GM23338 (cell line): Measurements from ENCODE around the gene APBA1.

Experiments
- CREB1 ChIP-seq: fragments of 250-450 bp; sonication (Bioruptor Pico); IDR thresholded peaks from 2 replicates; pipeline ENCODE4 v1.5.0; 2020; ENCODE audit warnings: low read depth, mild to moderate bottlenecking, moderate library complexity
- EZH2 ChIP-seq: fragments of 200-600 bp; sonication (generic); IDR thresholded peaks from one replicate; pipeline ENCODE4 v1.8.0; 2017; ENCODE audit warnings: antibody characterized with exemption, mild to moderate bottlenecking, low read depth; ENCODE audit not compliant: unreplicated experiment
- EZH2phosphoT487 ChIP-seq: fragments of 200-600 bp; sonication (generic); IDR thresholded peaks from one replicate; pipeline ENCODE4 v1.8.1; 2018; ENCODE audit warnings: antibody characterized with exemption; ENCODE audit not compliant: unreplicated experiment
- JUNB ChIP-seq: IDR thresholded peaks from one replicate; pipeline ENCODE4 v1.6.1; 2016; ENCODE audit warnings: antibody characterized with exemption; ENCODE audit not compliant: unreplicated experiment
- NANOG ChIP-seq: IDR thresholded peaks from 2 replicates; pipeline ENCODE4 v1.6.1; 2016; ENCODE audit warnings: antibody characterized with exemption, borderline replicate concordance
- POLR2AphosphoS5 ChIP-seq: IDR thresholded peaks from 2 replicates; pipeline ENCODE4 v1.6.1; 2016; ENCODE audit warnings: antibody characterized with exemption, low read depth
- STAT1 ChIP-seq: IDR thresholded peaks from one replicate; pipeline ENCODE4 v1.6.1; 2016; ENCODE audit warnings: antibody characterized with exemption; ENCODE audit not compliant: unreplicated experiment
- ZNF114 ChIP-seq: fragments of 250-450 bp; sonication (Bioruptor Pico); IDR thresholded peaks from 2 replicates; pipeline ENCODE4 v1.5.0; 2020; ENCODE audit warnings: mild to moderate bottlenecking, moderate library complexity
- ZNF331 ChIP-seq: fragments of 250-450 bp; sonication (Bioruptor Pico); IDR thresholded peaks from 2 replicates; pipeline ENCODE4 v1.5.0; 2020; ENCODE audit warnings: low read depth, mild to moderate bottlenecking, moderate library complexity
- TF ChIP-seq, protein P1 (sequence below), 2 experiments: fragments of 200-600 bp in 1 of 2; sonication (generic) in 1 of 2; conservative IDR thresholded peaks; 2 replicates each; pipeline versions ENCODE4 v1.5.1 to v1.6.1; 2016 to 2017; ENCODE audit warnings: antibody characterized with exemption in 2 of 2, low read depth in 2 of 2, mild to moderate bottlenecking in 2 of 2, moderate library complexity in 1 of 2
- TF ChIP-seq, protein P2 (sequence below): IDR thresholded peaks from 2 replicates; pipeline ENCODE4 v1.6.1; 2016; ENCODE audit warnings: antibody characterized with exemption
- TF ChIP-seq, protein P3 (sequence below): IDR thresholded peaks from one replicate; pipeline ENCODE4 v1.6.1; 2018; ENCODE audit warnings: antibody characterized with exemption; ENCODE audit not compliant: unreplicated experiment
- TF ChIP-seq, protein P4 (sequence below): fragments of 250-450 bp; sonication (Bioruptor Pico); IDR thresholded peaks from 2 replicates; pipeline ENCODE4 v1.5.0; 2020; ENCODE audit warnings: mild to moderate bottlenecking, moderate library complexity

DNA sequence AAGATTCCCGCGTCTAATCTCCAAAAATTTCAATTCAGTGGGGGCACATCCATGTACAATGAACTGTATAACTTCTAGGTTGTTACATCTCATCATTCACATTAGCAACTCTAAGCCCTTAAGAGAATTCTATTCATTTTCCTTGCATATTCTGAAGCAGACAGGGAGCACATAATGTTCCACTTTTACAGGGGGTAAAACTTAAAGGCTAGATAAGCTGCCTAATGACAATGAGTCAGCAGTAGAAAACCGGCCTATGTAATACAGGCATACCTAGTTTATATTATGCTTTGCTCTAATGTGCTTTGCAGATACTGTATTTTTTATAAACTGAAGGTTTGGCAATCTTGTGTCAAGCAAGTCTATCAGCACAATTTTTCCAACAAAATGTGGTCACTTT, 47.2 kb upstream of the APBA1 start:
- TF ChIP-seq JUNB (no peak), EZH2 (no peak), POLR2AphosphoS5 (no peak), CREB1 (CRISPR knock-in tag) (no peak), EZH2phosphoT487 (no peak), NANOG (no peak), STAT1 (no peak), ZNF114 (CRISPR knock-in tag) (no peak), ZNF331 (CRISPR knock-in tag) (no peak)
- TF ChIP-seq, protein P1, sequence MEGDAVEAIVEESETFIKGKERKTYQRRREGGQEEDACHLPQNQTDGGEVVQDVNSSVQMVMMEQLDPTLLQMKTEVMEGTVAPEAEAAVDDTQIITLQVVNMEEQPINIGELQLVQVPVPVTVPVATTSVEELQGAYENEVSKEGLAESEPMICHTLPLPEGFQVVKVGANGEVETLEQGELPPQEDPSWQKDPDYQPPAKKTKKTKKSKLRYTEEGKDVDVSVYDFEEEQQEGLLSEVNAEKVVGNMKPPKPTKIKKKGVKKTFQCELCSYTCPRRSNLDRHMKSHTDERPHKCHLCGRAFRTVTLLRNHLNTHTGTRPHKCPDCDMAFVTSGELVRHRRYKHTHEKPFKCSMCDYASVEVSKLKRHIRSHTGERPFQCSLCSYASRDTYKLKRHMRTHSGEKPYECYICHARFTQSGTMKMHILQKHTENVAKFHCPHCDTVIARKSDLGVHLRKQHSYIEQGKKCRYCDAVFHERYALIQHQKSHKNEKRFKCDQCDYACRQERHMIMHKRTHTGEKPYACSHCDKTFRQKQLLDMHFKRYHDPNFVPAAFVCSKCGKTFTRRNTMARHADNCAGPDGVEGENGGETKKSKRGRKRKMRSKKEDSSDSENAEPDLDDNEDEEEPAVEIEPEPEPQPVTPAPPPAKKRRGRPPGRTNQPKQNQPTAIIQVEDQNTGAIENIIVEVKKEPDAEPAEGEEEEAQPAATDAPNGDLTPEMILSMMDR (conservative IDR thresholded peaks at IDR 0.05; ENCODE audit: low read depth in 2 of 2), result no peak
- TF ChIP-seq, protein P2, sequence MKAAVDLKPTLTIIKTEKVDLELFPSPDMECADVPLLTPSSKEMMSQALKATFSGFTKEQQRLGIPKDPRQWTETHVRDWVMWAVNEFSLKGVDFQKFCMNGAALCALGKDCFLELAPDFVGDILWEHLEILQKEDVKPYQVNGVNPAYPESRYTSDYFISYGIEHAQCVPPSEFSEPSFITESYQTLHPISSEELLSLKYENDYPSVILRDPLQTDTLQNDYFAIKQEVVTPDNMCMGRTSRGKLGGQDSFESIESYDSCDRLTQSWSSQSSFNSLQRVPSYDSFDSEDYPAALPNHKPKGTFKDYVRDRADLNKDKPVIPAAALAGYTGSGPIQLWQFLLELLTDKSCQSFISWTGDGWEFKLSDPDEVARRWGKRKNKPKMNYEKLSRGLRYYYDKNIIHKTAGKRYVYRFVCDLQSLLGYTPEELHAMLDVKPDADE, result no peak
- TF ChIP-seq, protein P3, sequence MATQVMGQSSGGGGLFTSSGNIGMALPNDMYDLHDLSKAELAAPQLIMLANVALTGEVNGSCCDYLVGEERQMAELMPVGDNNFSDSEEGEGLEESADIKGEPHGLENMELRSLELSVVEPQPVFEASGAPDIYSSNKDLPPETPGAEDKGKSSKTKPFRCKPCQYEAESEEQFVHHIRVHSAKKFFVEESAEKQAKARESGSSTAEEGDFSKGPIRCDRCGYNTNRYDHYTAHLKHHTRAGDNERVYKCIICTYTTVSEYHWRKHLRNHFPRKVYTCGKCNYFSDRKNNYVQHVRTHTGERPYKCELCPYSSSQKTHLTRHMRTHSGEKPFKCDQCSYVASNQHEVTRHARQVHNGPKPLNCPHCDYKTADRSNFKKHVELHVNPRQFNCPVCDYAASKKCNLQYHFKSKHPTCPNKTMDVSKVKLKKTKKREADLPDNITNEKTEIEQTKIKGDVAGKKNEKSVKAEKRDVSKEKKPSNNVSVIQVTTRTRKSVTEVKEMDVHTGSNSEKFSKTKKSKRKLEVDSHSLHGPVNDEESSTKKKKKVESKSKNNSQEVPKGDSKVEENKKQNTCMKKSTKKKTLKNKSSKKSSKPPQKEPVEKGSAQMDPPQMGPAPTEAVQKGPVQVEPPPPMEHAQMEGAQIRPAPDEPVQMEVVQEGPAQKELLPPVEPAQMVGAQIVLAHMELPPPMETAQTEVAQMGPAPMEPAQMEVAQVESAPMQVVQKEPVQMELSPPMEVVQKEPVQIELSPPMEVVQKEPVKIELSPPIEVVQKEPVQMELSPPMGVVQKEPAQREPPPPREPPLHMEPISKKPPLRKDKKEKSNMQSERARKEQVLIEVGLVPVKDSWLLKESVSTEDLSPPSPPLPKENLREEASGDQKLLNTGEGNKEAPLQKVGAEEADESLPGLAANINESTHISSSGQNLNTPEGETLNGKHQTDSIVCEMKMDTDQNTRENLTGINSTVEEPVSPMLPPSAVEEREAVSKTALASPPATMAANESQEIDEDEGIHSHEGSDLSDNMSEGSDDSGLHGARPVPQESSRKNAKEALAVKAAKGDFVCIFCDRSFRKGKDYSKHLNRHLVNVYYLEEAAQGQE, result no peak
- TF ChIP-seq, protein P4, sequence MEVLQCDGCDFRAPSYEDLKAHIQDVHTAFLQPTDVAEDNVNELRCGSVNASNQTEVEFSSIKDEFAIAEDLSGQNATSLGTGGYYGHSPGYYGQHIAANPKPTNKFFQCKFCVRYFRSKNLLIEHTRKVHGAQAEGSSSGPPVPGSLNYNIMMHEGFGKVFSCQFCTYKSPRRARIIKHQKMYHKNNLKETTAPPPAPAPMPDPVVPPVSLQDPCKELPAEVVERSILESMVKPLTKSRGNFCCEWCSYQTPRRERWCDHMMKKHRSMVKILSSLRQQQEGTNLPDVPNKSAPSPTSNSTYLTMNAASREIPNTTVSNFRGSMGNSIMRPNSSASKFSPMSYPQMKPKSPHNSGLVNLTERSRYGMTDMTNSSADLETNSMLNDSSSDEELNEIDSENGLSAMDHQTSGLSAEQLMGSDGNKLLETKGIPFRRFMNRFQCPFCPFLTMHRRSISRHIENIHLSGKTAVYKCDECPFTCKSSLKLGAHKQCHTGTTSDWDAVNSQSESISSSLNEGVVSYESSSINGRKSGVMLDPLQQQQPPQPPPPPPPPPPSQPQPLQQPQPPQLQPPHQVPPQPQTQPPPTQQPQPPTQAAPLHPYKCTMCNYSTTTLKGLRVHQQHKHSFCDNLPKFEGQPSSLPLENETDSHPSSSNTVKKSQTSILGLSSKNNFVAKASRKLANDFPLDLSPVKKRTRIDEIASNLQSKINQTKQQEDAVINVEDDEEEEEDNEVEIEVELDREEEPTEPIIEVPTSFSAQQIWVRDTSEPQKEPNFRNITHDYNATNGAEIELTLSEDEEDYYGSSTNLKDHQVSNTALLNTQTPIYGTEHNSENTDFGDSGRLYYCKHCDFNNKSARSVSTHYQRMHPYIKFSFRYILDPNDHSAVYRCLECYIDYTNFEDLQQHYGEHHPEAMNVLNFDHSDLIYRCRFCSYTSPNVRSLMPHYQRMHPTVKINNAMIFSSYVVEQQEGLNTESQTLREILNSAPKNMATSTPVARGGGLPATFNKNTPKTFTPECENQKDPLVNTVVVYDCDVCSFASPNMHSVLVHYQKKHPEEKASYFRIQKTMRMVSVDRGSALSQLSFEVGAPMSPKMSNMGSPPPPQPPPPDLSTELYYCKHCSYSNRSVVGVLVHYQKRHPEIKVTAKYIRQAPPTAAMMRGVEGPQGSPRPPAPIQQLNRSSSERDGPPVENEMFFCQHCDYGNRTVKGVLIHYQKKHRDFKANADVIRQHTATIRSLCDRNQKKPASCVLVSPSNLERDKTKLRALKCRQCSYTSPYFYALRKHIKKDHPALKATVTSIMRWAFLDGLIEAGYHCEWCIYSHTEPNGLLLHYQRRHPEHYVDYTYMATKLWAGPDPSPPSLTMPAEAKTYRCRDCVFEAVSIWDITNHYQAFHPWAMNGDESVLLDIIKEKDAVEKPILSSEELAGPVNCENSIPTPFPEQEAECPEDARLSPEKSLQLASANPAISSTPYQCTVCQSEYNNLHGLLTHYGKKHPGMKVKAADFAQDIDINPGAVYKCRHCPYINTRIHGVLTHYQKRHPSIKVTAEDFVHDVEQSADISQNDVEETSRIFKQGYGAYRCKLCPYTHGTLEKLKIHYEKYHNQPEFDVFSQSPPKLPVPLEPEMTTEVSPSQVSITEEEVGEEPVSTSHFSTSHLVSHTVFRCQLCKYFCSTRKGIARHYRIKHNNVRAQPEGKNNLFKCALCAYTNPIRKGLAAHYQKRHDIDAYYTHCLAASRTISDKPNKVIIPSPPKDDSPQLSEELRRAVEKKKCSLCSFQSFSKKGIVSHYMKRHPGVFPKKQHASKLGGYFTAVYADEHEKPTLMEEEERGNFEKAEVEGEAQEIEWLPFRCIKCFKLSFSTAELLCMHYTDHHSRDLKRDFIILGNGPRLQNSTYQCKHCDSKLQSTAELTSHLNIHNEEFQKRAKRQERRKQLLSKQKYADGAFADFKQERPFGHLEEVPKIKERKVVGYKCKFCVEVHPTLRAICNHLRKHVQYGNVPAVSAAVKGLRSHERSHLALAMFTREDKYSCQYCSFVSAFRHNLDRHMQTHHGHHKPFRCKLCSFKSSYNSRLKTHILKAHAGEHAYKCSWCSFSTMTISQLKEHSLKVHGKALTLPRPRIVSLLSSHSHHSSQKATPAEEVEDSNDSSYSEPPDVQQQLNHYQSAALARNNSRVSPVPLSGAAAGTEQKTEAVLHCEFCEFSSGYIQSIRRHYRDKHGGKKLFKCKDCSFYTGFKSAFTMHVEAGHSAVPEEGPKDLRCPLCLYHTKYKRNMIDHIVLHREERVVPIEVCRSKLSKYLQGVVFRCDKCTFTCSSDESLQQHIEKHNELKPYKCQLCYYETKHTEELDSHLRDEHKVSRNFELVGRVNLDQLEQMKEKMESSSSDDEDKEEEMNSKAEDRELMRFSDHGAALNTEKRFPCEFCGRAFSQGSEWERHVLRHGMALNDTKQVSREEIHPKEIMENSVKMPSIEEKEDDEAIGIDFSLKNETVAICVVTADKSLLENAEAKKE (CRISPR knock-in tag), result no peak
